GM18519 (cell line): ENCODE results near the gene CSTPP1.

Source experiments
- ATAC-seq: cut with Tn5 transposase; IDR thresholded peaks from one replicate; pipeline ENCODE4 v1.9.1; 2021; ENCODE audit warnings: mild to moderate bottlenecking, moderate library complexity; ENCODE audit not compliant: unreplicated experiment, low FRiP score

CSTPP1 gene

GRCh38 chr11:47028195-47029093, 91.9 kb downstream of the CSTPP1 start:
- no peak for ATAC-seq

- no peak for ATAC-seq
Measured at GRCh38 chr11:47033439-47033838, 96.9 kb downstream of the CSTPP1 start.

GRCh38 chr11:47034091-47034490, 97.5 kb downstream of the CSTPP1 start:
- ATAC-seq: no peak

GRCh38 chr11:47035108-47035507, 98.5 kb downstream of the CSTPP1 start:
- ATAC-seq: no peak

GRCh38 chr11:47044119-47044518, 107.6 kb downstream of the CSTPP1 start:
- no peak for ATAC-seq

GRCh38 chr11:47047972-47048371, 111.4 kb downstream of the CSTPP1 start:
- no peak for ATAC-seq

GRCh38 chr11:47050284-47050683, 113.7 kb downstream of the CSTPP1 start:
- ATAC-seq: no peak

GRCh38 chr11:47051217-47051616, 114.7 kb downstream of the CSTPP1 start:
- no peak for ATAC-seq

- no peak for ATAC-seq
Measured at GRCh38 chr11:47052165-47052564, 115.6 kb downstream of the CSTPP1 start.

- no peak for ATAC-seq
Measured at GRCh38 chr11:47052576-47052975, 116.0 kb downstream of the CSTPP1 start.

GRCh38 chr11:47055534-47055933, 119.0 kb downstream of the CSTPP1 start:
- ATAC-seq: no peak

GRCh38 chr11:47056261-47056915, 119.8 kb downstream of the CSTPP1 start:
- no peak for ATAC-seq

GRCh38 chr11:47057365-47057764, 120.8 kb downstream of the CSTPP1 start:
- ATAC-seq: no peak

GRCh38 chr11:47060807-47061206, 124.2 kb downstream of the CSTPP1 start:
- no peak for ATAC-seq

GRCh38 chr11:47061429-47062178, 125.0 kb downstream of the CSTPP1 start:
- ATAC-seq: no peak

GRCh38 chr11:47062736-47063135, 126.2 kb downstream of the CSTPP1 start:
- ATAC-seq: no peak

GRCh38 chr11:47067401-47067800, 130.8 kb downstream of the CSTPP1 start:
- no peak for ATAC-seq

GRCh38 chr11:47070769-47071168, 134.2 kb downstream of the CSTPP1 start:
- no peak for ATAC-seq

- ATAC-seq: no peak
Measured at GRCh38 chr11:47071341-47071740, 134.8 kb downstream of the CSTPP1 start.

- no peak for ATAC-seq
Measured at GRCh38 chr11:47071791-47072261, 135.3 kb downstream of the CSTPP1 start.
